ENCODE measurements around the gene ATP2B1.
"Not testable (repeated sequence)": the region's sequence is repeated elsewhere in the genome, so short reads cannot be mapped to it uniquely, and the experiment has no call there.

Gene ATP2B1

DNA sequence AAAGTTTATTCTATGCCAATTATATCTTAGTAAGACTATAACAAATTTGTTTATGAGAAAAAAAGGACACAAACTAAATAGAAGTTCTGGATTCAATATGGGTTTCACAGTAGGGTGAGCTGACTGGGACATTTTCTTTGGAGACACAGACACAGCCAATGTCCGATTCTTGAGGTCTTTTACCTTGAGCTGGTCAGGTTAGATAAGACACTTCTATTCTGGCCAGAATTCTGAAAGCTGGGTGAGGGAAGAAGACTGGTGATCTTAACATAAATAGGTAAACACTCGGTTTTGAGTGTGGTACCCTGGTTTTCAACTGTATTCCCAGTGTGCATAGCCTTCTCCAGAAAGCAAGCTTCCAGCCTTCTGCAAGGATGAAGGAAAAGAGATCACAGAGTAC, 10.0 kb downstream of the ATP2B1 start:
- H3K27me3 ChIP-seq (ENCODE audit: control insufficient read depth, insufficient read depth, low read length) = no peaks in the 10 kb centered on the region
- H3K4me3 ChIP-seq (ENCODE audit: low read depth, low read length) = no peak overlapping the region
- no peaks in the 10 kb centered on the region for H3K9me3 ChIP-seq (ENCODE audit: control insufficient read depth, insufficient read depth, low read length)
- no peaks in the 10 kb centered on the region for H3K4me1 ChIP-seq (ENCODE audit: control insufficient read depth, insufficient read depth, low read length)
- no peaks in the 10 kb centered on the region for H3K36me3 ChIP-seq (ENCODE audit: control insufficient read depth, insufficient read depth, low read length)
- H3K9ac ChIP-seq (ENCODE audit: low read depth, low read length) = no peak overlapping the region

GRCh38 chr12:89697728-89698127, 10.9 kb downstream of the ATP2B1 start:
- H3K4me3 ChIP-seq (ENCODE audit: low read depth, low read length); H3K4me1 ChIP-seq (ENCODE audit: control insufficient read depth, insufficient read depth, low read length); H3K27me3 ChIP-seq (ENCODE audit: control insufficient read depth, insufficient read depth, low read length); H3K36me3 ChIP-seq (ENCODE audit: control insufficient read depth, insufficient read depth, low read length); H3K9ac ChIP-seq (ENCODE audit: low read depth, low read length); H3K9me3 ChIP-seq (ENCODE audit: control insufficient read depth, insufficient read depth, low read length): not testable (repeated sequence)

- Histone ChIP-seq H3K4me3 (ENCODE audit: low read depth, low read length) (no peak overlapping the region), H3K27me3 (ENCODE audit: control insufficient read depth, insufficient read depth, low read length) (no peaks in the 10 kb centered on the region), H3K4me1 (ENCODE audit: control insufficient read depth, insufficient read depth, low read length) (no peaks in the 10 kb centered on the region), H3K9ac (ENCODE audit: low read depth, low read length) (no peak overlapping the region), H3K36me3 (ENCODE audit: control insufficient read depth, insufficient read depth, low read length) (no peaks in the 10 kb centered on the region), H3K9me3 (ENCODE audit: control insufficient read depth, insufficient read depth, low read length) (no peaks in the 10 kb centered on the region)
Observed at GRCh38 chr12:89697296-89697695, 11.3 kb downstream of the ATP2B1 start.

DNA sequence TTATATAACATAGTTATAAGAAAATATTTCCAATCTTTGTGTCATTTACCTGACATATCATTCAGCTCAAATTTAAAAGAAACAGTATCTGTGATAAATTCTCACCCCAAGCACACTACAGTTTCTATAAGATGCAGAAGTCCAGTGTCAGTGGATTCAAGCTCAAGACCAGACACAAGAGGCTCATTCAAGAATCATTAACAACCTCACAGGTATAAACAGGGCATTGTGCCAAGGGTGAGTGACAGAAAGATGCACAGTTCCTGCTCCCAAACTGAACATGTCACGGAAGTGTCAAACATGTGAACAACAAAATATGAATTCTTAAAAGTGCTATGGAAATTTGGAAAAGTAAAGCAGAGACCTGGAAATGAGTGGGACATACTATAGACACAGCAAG, 12.8 kb downstream of the ATP2B1 start:
- H3K4me1 ChIP-seq (ENCODE audit: control insufficient read depth, insufficient read depth, low read length) = no peaks in the 10 kb centered on the region
- H3K27me3 ChIP-seq (ENCODE audit: control insufficient read depth, insufficient read depth, low read length) = no peaks in the 10 kb centered on the region
- H3K4me3 ChIP-seq (ENCODE audit: low read depth, low read length) = no peak overlapping the region

GRCh38 chr12:89695100-89695499, 13.5 kb downstream of the ATP2B1 start:
- H3K36me3 ChIP-seq (ENCODE audit: control insufficient read depth, insufficient read depth, low read length) = no peaks in the 10 kb centered on the region
- no peaks in the 10 kb centered on the region for H3K4me1 ChIP-seq (ENCODE audit: control insufficient read depth, insufficient read depth, low read length)
- H3K9me3 ChIP-seq (ENCODE audit: control insufficient read depth, insufficient read depth, low read length) = no peaks in the 10 kb centered on the region
- H3K27me3 ChIP-seq (ENCODE audit: control insufficient read depth, insufficient read depth, low read length) = no peaks in the 10 kb centered on the region
- H3K9ac ChIP-seq (ENCODE audit: low read depth, low read length) = no peak overlapping the region
- H3K4me3 ChIP-seq (ENCODE audit: low read depth, low read length) = no peak overlapping the region

More for the DNA sequence above, 12.8 kb downstream of the ATP2B1 start:
- no peaks in the 10 kb centered on the region for H3K36me3 ChIP-seq (ENCODE audit: control insufficient read depth, insufficient read depth, low read length)
- no peak overlapping the region for H3K9ac ChIP-seq (ENCODE audit: low read depth, low read length)
- H3K9me3 ChIP-seq (ENCODE audit: control insufficient read depth, insufficient read depth, low read length) = no peaks in the 10 kb centered on the region

- H3K36me3 ChIP-seq (ENCODE audit: control insufficient read depth, insufficient read depth, low read length) = no peaks in the 10 kb centered on the region
- H3K27me3 ChIP-seq (ENCODE audit: control insufficient read depth, insufficient read depth, low read length) = no peaks in the 10 kb centered on the region
- H3K4me1 ChIP-seq (ENCODE audit: control insufficient read depth, insufficient read depth, low read length) = no peaks in the 10 kb centered on the region
- no peaks in the 10 kb centered on the region for H3K9me3 ChIP-seq (ENCODE audit: control insufficient read depth, insufficient read depth, low read length)
- no peak overlapping the region for H3K4me3 ChIP-seq (ENCODE audit: low read depth, low read length)
- H3K9ac ChIP-seq (ENCODE audit: low read depth, low read length) = no peak overlapping the region
Observed at GRCh38 chr12:89694542-89694941, 14.1 kb downstream of the ATP2B1 start.

GRCh38 chr12:89693639-89694202, 14.9 kb downstream of the ATP2B1 start:
- H3K9me3 ChIP-seq (ENCODE audit: control insufficient read depth, insufficient read depth, low read length) = no peaks in the 10 kb centered on the region
- H3K9ac ChIP-seq (ENCODE audit: low read depth, low read length) = no peak overlapping the region
- no peaks in the 10 kb centered on the region for H3K4me1 ChIP-seq (ENCODE audit: control insufficient read depth, insufficient read depth, low read length)
- no peaks in the 10 kb centered on the region for H3K36me3 ChIP-seq (ENCODE audit: control insufficient read depth, insufficient read depth, low read length)
- H3K4me3 ChIP-seq (ENCODE audit: low read depth, low read length) = no peak overlapping the region
- no peaks in the 10 kb centered on the region for H3K27me3 ChIP-seq (ENCODE audit: control insufficient read depth, insufficient read depth, low read length)

DNA sequence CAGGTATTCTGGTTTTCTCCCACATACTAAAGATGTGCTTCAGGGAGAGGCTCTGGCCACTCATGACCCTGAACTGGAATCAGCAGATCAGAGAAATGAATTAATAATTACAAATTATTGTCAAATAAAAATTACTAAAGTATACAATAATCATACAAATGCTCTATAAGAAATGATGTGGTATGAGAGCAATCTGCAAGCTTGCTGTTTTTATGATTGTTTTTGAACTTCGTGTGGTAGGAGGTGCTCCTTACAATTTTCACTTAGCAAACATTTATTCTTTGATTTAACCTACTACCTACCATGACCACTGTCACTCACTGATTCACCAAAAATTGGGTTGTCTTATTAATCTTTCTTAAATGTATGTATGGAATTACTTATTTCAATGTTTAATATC, 16.2 kb downstream of the ATP2B1 start:
- Histone ChIP-seq H3K36me3 (ENCODE audit: control insufficient read depth, insufficient read depth, low read length) (no peaks in the 10 kb centered on the region), H3K4me1 (ENCODE audit: control insufficient read depth, insufficient read depth, low read length) (no peaks in the 10 kb centered on the region)

GRCh38 chr12:89691659-89692058, 17.0 kb downstream of the ATP2B1 start:
- H3K27me3 ChIP-seq (ENCODE audit: control insufficient read depth, insufficient read depth, low read length) = no peaks in the 10 kb centered on the region
- no peaks in the 10 kb centered on the region for H3K4me1 ChIP-seq (ENCODE audit: control insufficient read depth, insufficient read depth, low read length)
- no peak overlapping the region for H3K9ac ChIP-seq (ENCODE audit: low read depth, low read length)
- no peak overlapping the region for H3K4me3 ChIP-seq (ENCODE audit: low read depth, low read length)
- no peaks in the 10 kb centered on the region for H3K9me3 ChIP-seq (ENCODE audit: control insufficient read depth, insufficient read depth, low read length)
- no peaks in the 10 kb centered on the region for H3K36me3 ChIP-seq (ENCODE audit: control insufficient read depth, insufficient read depth, low read length)

More for the DNA sequence above, 16.2 kb downstream of the ATP2B1 start:
- Histone ChIP-seq H3K27me3 (ENCODE audit: control insufficient read depth, insufficient read depth, low read length) (no peaks in the 10 kb centered on the region), H3K9me3 (ENCODE audit: control insufficient read depth, insufficient read depth, low read length) (no peaks in the 10 kb centered on the region), H3K4me3 (ENCODE audit: low read depth, low read length) (no peak overlapping the region), H3K9ac (ENCODE audit: low read depth, low read length) (no peak overlapping the region)

DNA sequence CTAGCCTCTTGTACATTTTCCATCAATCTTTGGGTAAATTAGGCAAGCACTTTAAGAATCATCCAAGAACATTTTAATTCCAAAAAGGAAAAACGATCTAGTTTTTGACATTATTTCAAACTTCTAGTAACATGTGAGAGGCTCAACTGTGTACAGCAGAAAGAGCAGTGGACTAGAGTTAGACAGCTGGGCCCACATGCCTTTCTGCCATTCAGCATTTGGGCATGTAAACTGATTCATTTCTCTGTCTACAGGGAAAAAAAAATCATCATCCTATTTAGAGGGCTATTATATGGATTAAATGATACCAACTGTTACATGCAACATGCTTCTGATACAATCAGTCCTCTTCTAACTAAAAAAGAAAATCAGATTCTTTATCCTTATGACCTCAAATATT, 17.7 kb downstream of the ATP2B1 start:
- Histone ChIP-seq H3K4me1 (ENCODE audit: control insufficient read depth, insufficient read depth, low read length) (no peaks in the 10 kb centered on the region), H3K27me3 (ENCODE audit: control insufficient read depth, insufficient read depth, low read length) (no peaks in the 10 kb centered on the region), H3K36me3 (ENCODE audit: control insufficient read depth, insufficient read depth, low read length) (no peaks in the 10 kb centered on the region), H3K9me3 (ENCODE audit: control insufficient read depth, insufficient read depth, low read length) (no peaks in the 10 kb centered on the region), H3K4me3 (ENCODE audit: low read depth, low read length) (no peak overlapping the region), H3K9ac (ENCODE audit: low read depth, low read length) (no peak overlapping the region)

GRCh38 chr12:89689306-89689705, 19.3 kb downstream of the ATP2B1 start:
- no peaks in the 10 kb centered on the region for H3K9me3 ChIP-seq (ENCODE audit: control insufficient read depth, insufficient read depth, low read length)
- H3K27me3 ChIP-seq (ENCODE audit: control insufficient read depth, insufficient read depth, low read length) = no peaks in the 10 kb centered on the region
- H3K36me3 ChIP-seq (ENCODE audit: control insufficient read depth, insufficient read depth, low read length) = no peaks in the 10 kb centered on the region
- no peak overlapping the region for H3K4me3 ChIP-seq (ENCODE audit: low read depth, low read length)
- no peaks in the 10 kb centered on the region for H3K4me1 ChIP-seq (ENCODE audit: control insufficient read depth, insufficient read depth, low read length)
- H3K9ac ChIP-seq (ENCODE audit: low read depth, low read length) = no peak overlapping the region

DNA sequence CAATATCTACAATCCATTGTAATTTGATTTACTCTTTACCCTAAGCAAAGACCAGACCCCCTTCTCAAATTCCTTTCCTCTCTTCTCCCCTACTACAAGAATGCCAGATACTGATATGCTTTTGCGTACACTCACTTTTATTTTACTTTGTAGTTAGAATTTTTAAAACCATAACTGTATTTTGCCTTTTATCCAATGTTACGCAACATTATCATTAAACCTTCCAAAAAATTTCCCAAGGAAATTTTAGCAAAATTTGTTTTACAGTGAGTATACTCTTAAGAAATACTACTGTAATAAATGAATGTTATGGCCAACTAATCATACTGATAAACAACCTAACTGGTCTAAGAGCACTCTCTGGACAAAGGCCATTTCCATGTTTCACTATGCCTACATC, 22.3 kb downstream of the ATP2B1 start:
- no peaks in the 10 kb centered on the region for H3K36me3 ChIP-seq (ENCODE audit: control insufficient read depth, insufficient read depth, low read length)
- H3K4me1 ChIP-seq (ENCODE audit: control insufficient read depth, insufficient read depth, low read length) = no peaks in the 10 kb centered on the region

More for the DNA sequence above, 22.3 kb downstream of the ATP2B1 start:
- Histone ChIP-seq H3K4me3 (ENCODE audit: low read depth, low read length) (no peak overlapping the region), H3K9ac (ENCODE audit: low read depth, low read length) (no peak overlapping the region), H3K27me3 (ENCODE audit: control insufficient read depth, insufficient read depth, low read length) (no peaks in the 10 kb centered on the region), H3K9me3 (ENCODE audit: control insufficient read depth, insufficient read depth, low read length) (no peaks in the 10 kb centered on the region)

All from iPS-15b (cell line).